CD4-positive, alpha-beta memory T cell (primary cell): ENCODE data around the gene PXMP2. TPM values are rescaled to one million over a fixed set of nuclear protein-coding genes. Genes with fewer than 3 reads are reported as not detected.
A peak's percentile ranks its signal among the peaks of the same experiment; 100 is the strongest.

Experiments
- CTCF ChIA-PET: fragments of 350-600 bp; sonication (Branson Sonifier 250); formaldehyde crosslinking; loops from one replicate; lab custom pipeline; 2021; ENCODE audit warnings: inconsistent platforms; ENCODE audit not compliant: partially characterized antibody; lab: Charles Lee
- POLR2A ChIA-PET: fragments of 350-600 bp; sonication (Branson Sonifier 250); formaldehyde crosslinking; loops from one replicate; lab custom pipeline; 2021; ENCODE audit not compliant: partially characterized antibody; lab: Charles Lee
- DNase-seq, 5 donors: peaks; one replicate each; pipeline versions ENCODE4 v3.0.0 to v3.0.0-alpha.2; 2020 to 2022; ENCODE audit warnings: mixed read lengths in 1 of 5
- H3K27ac ChIP-seq: one replicate; pipeline ENCODE4 v1.7.0; 2013; ENCODE audit warnings: low read depth, low read length
- H3K27me3 ChIP-seq: 2 replicates; pipeline ENCODE4 v1.7.0; 2013; ENCODE audit warnings: mild to moderate bottlenecking, low read length, moderate library complexity; ENCODE audit not compliant: insufficient read depth
- H3K36me3 ChIP-seq: 2 replicates; pipeline ENCODE4 v1.7.0; 2013; ENCODE audit warnings: mild to moderate bottlenecking, low read length, moderate library complexity; ENCODE audit not compliant: insufficient read depth
- H3K4me1 ChIP-seq: 2 replicates; pipeline ENCODE4 v1.7.0; 2013; ENCODE audit warnings: mild to moderate bottlenecking, low read length, moderate library complexity; ENCODE audit not compliant: insufficient read depth
- H3K4me3 ChIP-seq, 2 donors: one replicate each; pipeline ENCODE4 v1.7.0; 2013; ENCODE audit warnings: low read length in 2 of 2, mild to moderate bottlenecking in 1 of 2
- H3K9me3 ChIP-seq, 2 donors: one replicate each; pipeline ENCODE4 v1.7.0; 2013; ENCODE audit warnings: low read length in 2 of 2, control low read depth in 1 of 2; ENCODE audit not compliant: control insufficient read depth in 1 of 2
- H3K27ac Mint-ChIP-seq, 7 donors: one replicate each; pipeline ENCODE4 v1.8.0; 2020 to 2021; ENCODE audit warnings: mixed read lengths in 7 of 7, mild to moderate bottlenecking in 6 of 7, inconsistent platforms in 3 of 7, moderate library complexity in 3 of 7
- H3K27me3 Mint-ChIP-seq, 2 donors: one replicate each; pipeline ENCODE4 v1.8.0; 2020 to 2021; ENCODE audit warnings: mixed read lengths in 2 of 2
- H3K36me3 Mint-ChIP-seq, 2 donors: one replicate each; pipeline ENCODE4 v1.8.0; 2020 to 2021; ENCODE audit warnings: mixed read lengths in 2 of 2, inconsistent platforms in 1 of 2, mild to moderate bottlenecking in 1 of 2
- H3K4me1 Mint-ChIP-seq, 4 donors: one replicate each; pipeline ENCODE4 v1.8.0; 2020 to 2021; ENCODE audit warnings: mixed read lengths in 4 of 4, mild to moderate bottlenecking in 1 of 4
- H3K4me3 Mint-ChIP-seq, 8 donors: one replicate each; pipeline ENCODE4 v1.8.0; 2020 to 2021; ENCODE audit warnings: mixed read lengths in 8 of 8, mild to moderate bottlenecking in 7 of 8, moderate library complexity in 6 of 8, inconsistent platforms in 3 of 8
- H3K9me3 Mint-ChIP-seq, 8 donors: one replicate each; pipeline ENCODE4 v1.8.0; 2020 to 2021; ENCODE audit warnings: mixed read lengths in 8 of 8, mild to moderate bottlenecking in 5 of 8, inconsistent platforms in 3 of 8, moderate library complexity in 1 of 8
- intact Hi-C: fragments of 100-400 bp; cut with micrococcal nuclease; formaldehyde crosslinking; loops from one replicate; pipeline ENCODE4 v1.15.1; 2023
- polyA plus RNA-seq, 2 donors: library from polyadenylated mRNA; unstranded; fragments of 300-500 nt; fragmentation: Illumina TruSeq; gene quantifications; one replicate each; pipeline ENCODE4 v1.2.3, GENCODE V29; 2021
- total RNA-seq, 2 experiments: library from RNA; stranded (reverse); gene quantifications; one replicate each; pipeline ENCODE4 v1.2.3, GENCODE V29; 2021

Gene PXMP2
- total and polyA plus RNA-seq, 4 experiments from 2014 or later, result 4.2 to 23.9 (median 10.0) TPM

DNA sequence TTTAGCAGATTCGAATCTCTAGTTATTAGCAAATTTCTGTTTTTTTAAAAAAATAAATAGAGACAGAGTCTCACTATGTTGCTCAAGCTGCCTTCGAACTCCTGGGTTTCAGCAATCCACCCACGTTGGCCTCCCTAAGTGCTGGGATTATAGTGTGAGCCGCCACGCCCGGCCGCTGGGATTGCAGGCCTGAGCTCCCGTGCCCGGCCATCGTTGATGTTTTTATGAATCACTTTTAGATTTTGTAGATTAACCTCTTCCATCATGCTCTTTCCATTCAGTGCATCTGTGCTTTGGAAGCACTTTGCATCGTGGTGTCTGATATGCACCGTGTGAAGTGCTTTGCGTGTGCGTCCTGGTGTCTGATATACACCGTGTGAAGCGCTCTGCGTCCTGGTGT lies 44.2 kb downstream of the PXMP2 start:
- Histone ChIP-seq H3K27ac (no peak overlapping the region), H3K27me3 (no peaks in the 10 kb centered on the region), H3K4me3 (no peak overlapping the region), H3K4me1 (no peaks in the 10 kb centered on the region), H3K36me3 (peaks cover 69% of the 10 kb centered on the region), H3K9me3 (no peaks in the 10 kb centered on the region)
- peak overlapping the region in 2 of 7 donors; percentile 22 to 30 for H3K27ac Mint-ChIP-seq
- H3K36me3 Mint-ChIP-seq, result peaks cover 69 to 75% of the 10 kb centered on the region in 2 donors
- H3K27me3 Mint-ChIP-seq, result no peaks in the 10 kb centered on the region
- H3K4me1 Mint-ChIP-seq, result peaks cover 0 to 6% (median 3%) of the 10 kb centered on the region in 4 donors
- no peak overlapping the region for H3K4me3 Mint-ChIP-seq
- intact Hi-C loops, result no loop called here
- ChIA-PET CTCF (no interaction called here), POLR2A (interaction anchor here (1.0 kb wide), 1 partner anchor 24 kb away, joined by 3 read pairs; no protein-coding TSS in a partner anchor)
- no peak for DNase-seq
- no peaks in the 10 kb centered on the region for H3K9me3 Mint-ChIP-seq

DNA sequence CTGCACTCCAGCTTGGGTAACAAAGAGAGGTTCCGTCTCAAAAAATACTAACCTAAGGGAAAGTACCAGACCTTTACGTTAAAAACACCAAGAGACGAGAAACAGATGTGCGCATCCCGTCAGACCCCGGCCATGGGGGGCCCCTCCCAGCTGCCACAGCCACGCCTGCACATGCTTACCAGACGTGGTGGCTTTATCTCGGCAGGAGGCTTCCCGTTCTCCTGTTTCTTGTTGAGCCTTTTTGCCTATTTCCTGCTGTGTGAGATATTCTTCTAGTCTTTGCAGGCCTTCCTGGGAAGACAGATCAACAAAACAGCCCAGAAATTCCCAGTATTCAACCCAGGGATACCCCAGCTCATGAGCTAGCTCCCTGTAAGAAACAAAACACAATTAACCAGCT lies 46.8 kb downstream of the PXMP2 start:
- Mint-ChIP-seq H3K27me3 (no peaks in the 10 kb centered on the region), H3K4me1 (peaks cover 0 to 6% (median 2%) of the 10 kb centered on the region in 4 donors), H3K4me3 (no peak overlapping the region), H3K36me3 (peaks cover 59 to 70% of the 10 kb centered on the region in 2 donors), H3K9me3 (no peaks in the 10 kb centered on the region), H3K27ac (no peak overlapping the region)
- intact Hi-C loops, result no loop called here
- no peaks in the 10 kb centered on the region for H3K9me3 ChIP-seq
- ChIA-PET POLR2A (no interaction called here), CTCF (no interaction called here)
- H3K4me1 ChIP-seq, result no peaks in the 10 kb centered on the region
- H3K27ac ChIP-seq, result no peak overlapping the region
- no peak overlapping the region for H3K4me3 ChIP-seq
- no peaks in the 10 kb centered on the region for H3K27me3 ChIP-seq
- no peak for DNase-seq
- peaks cover 61% of the 10 kb centered on the region for H3K36me3 ChIP-seq

DNA sequence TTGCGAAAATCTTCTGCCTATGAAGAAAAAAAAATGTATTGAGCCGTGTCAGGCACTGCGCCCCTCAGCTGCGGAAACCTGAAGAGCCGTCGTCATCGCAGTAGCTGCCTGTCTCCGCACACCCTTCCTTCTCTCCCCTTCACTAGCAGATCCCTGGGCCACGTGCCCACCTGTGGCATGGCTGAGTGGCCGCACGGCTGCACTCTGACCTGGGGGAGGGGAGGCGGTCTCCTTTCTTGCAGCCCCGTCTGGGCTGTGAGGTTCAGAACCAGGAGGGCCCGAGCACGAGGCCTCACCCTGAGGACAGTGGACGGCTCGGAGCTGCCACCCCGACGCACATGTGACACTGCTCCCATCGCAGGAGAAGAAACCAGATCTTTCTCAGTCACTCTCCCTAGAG lies 48.1 kb downstream of the PXMP2 start:
- Histone ChIP-seq H3K27ac (no peak overlapping the region), H3K4me3 (no peak overlapping the region), H3K27me3 (no peaks in the 10 kb centered on the region), H3K9me3 (no peaks in the 10 kb centered on the region), H3K4me1 (no peaks in the 10 kb centered on the region), H3K36me3 (peaks cover 74% of the 10 kb centered on the region)
- no peaks in the 10 kb centered on the region for H3K27me3 Mint-ChIP-seq
- H3K27ac Mint-ChIP-seq, result no peak overlapping the region
- H3K4me3 Mint-ChIP-seq, result no peak overlapping the region
- intact Hi-C loops, result no loop called here
- ChIA-PET POLR2A (no interaction called here), CTCF (no interaction called here)
- H3K4me1 Mint-ChIP-seq, result peaks cover 0 to 5% (median 0%) of the 10 kb centered on the region in 4 donors
- DNase-seq, result no peak
- H3K9me3 Mint-ChIP-seq, result no peaks in the 10 kb centered on the region
- H3K36me3 Mint-ChIP-seq, result peaks cover 61 to 75% of the 10 kb centered on the region in 2 donors

DNA sequence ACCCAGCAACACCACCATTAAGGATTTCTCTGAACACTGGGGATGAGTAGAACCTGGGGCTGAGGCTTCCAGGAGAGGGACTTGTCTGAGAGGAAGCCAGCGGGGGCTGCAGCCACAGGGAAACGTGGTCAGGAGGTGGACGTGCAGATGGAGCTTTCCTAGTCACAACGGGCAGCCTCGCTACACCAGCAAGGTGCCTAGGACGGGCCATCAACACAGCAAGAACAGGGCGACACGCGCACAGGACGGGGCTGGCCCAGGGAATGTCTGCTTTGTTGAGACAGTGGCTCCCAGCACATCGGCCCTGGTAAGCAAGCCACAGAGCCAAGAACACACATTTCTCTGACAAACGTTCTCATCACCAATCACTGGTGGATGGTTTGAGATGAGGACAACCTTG lies 49.0 kb downstream of the PXMP2 start:
- H3K4me1 ChIP-seq, result no peaks in the 10 kb centered on the region
- H3K4me3 ChIP-seq, result no peak overlapping the region
- DNase-seq, result no peak
- Mint-ChIP-seq H3K9me3 (no peaks in the 10 kb centered on the region), H3K4me3 (no peak overlapping the region), H3K27me3 (no peaks in the 10 kb centered on the region), H3K27ac (peak overlapping the region in 1 of 7 donors; percentile 70), H3K4me1 (peaks cover 0 to 3% (median 0%) of the 10 kb centered on the region in 4 donors), H3K36me3 (peaks cover 63 to 78% of the 10 kb centered on the region in 2 donors)
- no peak overlapping the region for H3K27ac ChIP-seq
- H3K9me3 ChIP-seq, result no peaks in the 10 kb centered on the region
- ChIA-PET CTCF (no interaction called here), POLR2A (no interaction called here)
- intact Hi-C loops, result no loop called here
- H3K36me3 ChIP-seq, result peaks cover 81% of the 10 kb centered on the region
- H3K27me3 ChIP-seq, result no peaks in the 10 kb centered on the region

DNA sequence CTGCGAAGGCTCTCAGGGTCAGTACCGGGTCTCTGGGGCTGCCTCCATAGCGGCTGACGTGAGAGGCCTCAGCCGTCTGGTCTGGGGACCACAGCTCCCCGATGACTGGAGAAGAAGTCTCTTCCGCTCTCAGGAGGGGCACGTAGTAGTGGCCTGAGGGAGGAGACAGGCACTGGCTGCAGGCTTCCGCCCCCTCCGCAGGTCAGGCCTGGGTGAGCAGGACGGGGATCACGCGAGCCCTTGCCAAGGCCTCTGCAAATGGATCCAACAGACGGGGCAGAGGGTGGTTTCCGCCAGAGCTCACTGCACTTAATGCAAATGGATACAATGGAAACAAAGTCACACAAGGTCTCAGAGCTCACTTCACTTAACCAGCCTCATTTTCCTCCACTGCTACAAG lies 49.5 kb downstream of the PXMP2 start:
- H3K27ac Mint-ChIP-seq, result no peak overlapping the region
- H3K4me3 Mint-ChIP-seq, result no peak overlapping the region
- H3K9me3 ChIP-seq, result no peaks in the 10 kb centered on the region
- H3K4me1 Mint-ChIP-seq, result no peaks in the 10 kb centered on the region
- no peaks in the 10 kb centered on the region for H3K9me3 Mint-ChIP-seq
- no peak overlapping the region for H3K4me3 ChIP-seq
- no peak for DNase-seq
- POLR2A ChIA-PET, result no interaction called here
- CTCF ChIA-PET, result no interaction called here
- no peak overlapping the region for H3K27ac ChIP-seq
- H3K36me3 Mint-ChIP-seq, result peaks cover 63 to 79% of the 10 kb centered on the region in 2 donors
- intact Hi-C loops, result no loop called here
- H3K27me3 ChIP-seq, result no peaks in the 10 kb centered on the region
- peaks cover 81% of the 10 kb centered on the region for H3K36me3 ChIP-seq
- H3K27me3 Mint-ChIP-seq, result no peaks in the 10 kb centered on the region
- H3K4me1 ChIP-seq, result no peaks in the 10 kb centered on the region

DNA sequence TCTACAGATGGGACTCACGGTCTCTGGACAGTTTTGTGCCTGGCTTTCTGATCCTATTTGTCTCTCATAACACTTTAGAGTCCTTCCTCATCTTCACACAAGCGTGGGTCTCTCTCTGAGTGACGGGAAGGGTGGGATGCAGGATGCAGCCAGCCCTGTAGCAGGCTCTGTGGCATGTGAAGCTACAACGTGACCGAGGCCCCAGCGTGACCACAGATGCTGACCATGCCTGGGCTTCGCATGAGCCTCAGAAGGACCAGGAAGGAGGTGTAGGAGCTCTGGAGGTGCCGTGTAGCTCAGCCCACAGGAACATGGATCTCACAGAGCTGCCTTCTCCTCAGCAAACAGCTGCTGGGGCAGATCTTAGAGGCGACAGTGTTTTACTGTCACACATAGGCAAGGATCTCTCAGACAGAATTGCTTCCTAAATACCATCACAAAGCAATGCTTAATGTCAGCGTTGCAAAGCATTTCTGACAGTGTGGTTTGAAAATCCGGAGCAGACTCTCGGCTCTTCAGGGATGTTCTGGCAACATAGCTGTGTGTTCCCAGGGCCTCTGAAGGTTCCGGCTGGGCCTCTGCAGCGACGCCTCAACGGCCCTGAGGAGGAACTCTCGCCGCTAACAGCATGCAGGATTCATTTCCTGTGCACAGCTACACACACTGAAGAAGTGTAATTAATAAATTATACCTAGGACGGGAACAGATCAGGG lies 52.4 kb downstream of the PXMP2 start:
- CTCF ChIA-PET, result interaction anchor here (0.5 kb wide), 1 partner anchor 17 kb away, joined by 3 read pairs; no protein-coding TSS in a partner anchor
- POLR2A ChIA-PET, result interaction anchor here (1.2 kb wide), 2 partner anchors 12 to 28 kb away, joined by 3 to 4 read pairs; no protein-coding TSS in a partner anchor
- peaks cover 78% of the 10 kb centered on the region for H3K36me3 ChIP-seq
- intact Hi-C loops, result no loop called here
- no peaks in the 10 kb centered on the region for H3K9me3 Mint-ChIP-seq
- peaks cover 61 to 78% of the 10 kb centered on the region in 2 donors for H3K36me3 Mint-ChIP-seq
- no peaks in the 10 kb centered on the region for H3K9me3 ChIP-seq
- H3K4me3 Mint-ChIP-seq, result no peak overlapping the region
- H3K4me1 ChIP-seq, result no peaks in the 10 kb centered on the region
- H3K4me1 Mint-ChIP-seq, result peaks cover 6 to 12% (median 9%) of the 10 kb centered on the region in 4 donors
- no peaks in the 10 kb centered on the region for H3K27me3 ChIP-seq
- H3K27ac ChIP-seq, result no peak overlapping the region
- DNase-seq, result no peak
- H3K4me3 ChIP-seq, result no peak overlapping the region
- no peaks in the 10 kb centered on the region for H3K27me3 Mint-ChIP-seq
- H3K27ac Mint-ChIP-seq, result peak overlapping the region in 1 of 7 donors; percentile 3

DNA sequence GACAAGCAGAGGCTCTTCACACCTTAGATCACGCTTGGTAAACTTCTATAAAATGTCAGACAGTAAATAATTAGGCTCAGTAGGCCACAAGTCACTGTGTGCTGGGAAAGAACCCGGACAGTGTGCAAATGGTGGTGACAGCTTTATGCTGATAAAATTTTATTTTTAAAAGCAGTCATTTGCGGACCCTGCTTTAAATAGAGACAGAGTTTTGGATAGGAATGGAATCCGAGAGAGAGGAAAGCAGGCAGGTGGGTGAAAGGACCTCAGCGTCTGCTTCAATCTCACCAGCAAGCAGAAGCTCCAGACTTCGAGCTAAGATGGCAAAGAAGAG lies 52.9 kb downstream of the PXMP2 start:
- H3K4me3 ChIP-seq, result no peak overlapping the region
- no peaks in the 10 kb centered on the region for H3K9me3 Mint-ChIP-seq
- H3K4me1 ChIP-seq, result no peaks in the 10 kb centered on the region
- H3K4me3 Mint-ChIP-seq, result no peak overlapping the region
- H3K27ac ChIP-seq, result no peak overlapping the region
- H3K4me1 Mint-ChIP-seq, result peaks cover 6 to 12% (median 9%) of the 10 kb centered on the region in 4 donors
- no peak for DNase-seq
- ChIA-PET CTCF (no interaction called here), POLR2A (interaction anchor here (1.2 kb wide), 2 partner anchors 12 to 28 kb away, joined by 3 to 4 read pairs; no protein-coding TSS in a partner anchor)
- H3K36me3 Mint-ChIP-seq, result peaks cover 65 to 78% of the 10 kb centered on the region in 2 donors
- no peaks in the 10 kb centered on the region for H3K9me3 ChIP-seq
- no peaks in the 10 kb centered on the region for H3K27me3 ChIP-seq
- peak overlapping the region in 1 of 7 donors; percentile 3 for H3K27ac Mint-ChIP-seq
- intact Hi-C loops, result no loop called here
- no peaks in the 10 kb centered on the region for H3K27me3 Mint-ChIP-seq
- H3K36me3 ChIP-seq, result peaks cover 77% of the 10 kb centered on the region
